ENCODE data around the gene FGFRL1. TPM values are rescaled to one million over a fixed set of nuclear protein-coding genes. Genes with fewer than 3 reads are reported as not detected.
A peak's percentile ranks its signal among the peaks of the same experiment; 100 is the strongest.
"Not testable (repeated sequence)": the region's sequence is repeated elsewhere in the genome, so short reads cannot be mapped to it uniquely, and the experiment has no call there.

Gene FGFRL1
- total and polyA plus RNA-seq, 2 of the 13 experiments (the other 11 are each of a cell fraction or from before 2014, with no cell fraction given): 19.1 to 30.6 TPM

- H3K27ac ChIP-seq (ENCODE audit: extremely low read length, insufficient read depth, low read length); BruUV-seq (replicated peaks); DNase-seq (ENCODE audit: low spot score); intact Hi-C loops (cut with micrococcal nuclease; ENCODE audit: unreplicated experiment); in situ Hi-C loops (cut with HindIII; ENCODE audit: extremely low pct_ligation_motif_present, low pct_unique_long_range_greater_than_20kb); CTCF ChIA-PET (ENCODE audit: low intra/inter-chr PET ratio, low total read pairs); H3K79me2 ChIP-seq (ENCODE audit: insufficient read depth, low read length); H3K36me3 ChIP-seq (replicated peaks in 1 of 2; ENCODE audit: control insufficient read depth in 1 of 2, insufficient read depth in 2 of 2, low read length in 2 of 2); H3K9ac ChIP-seq (ENCODE audit: insufficient read depth, low read depth, low read length); POLR2A ChIA-PET; FAIRE-seq; H3K4me2 ChIP-seq (ENCODE audit: low read depth, low read length); H2AFZ ChIP-seq (ENCODE audit: low read length); H3K9me3 ChIP-seq (ENCODE audit: low read length); H3K4me3 ChIP-seq (replicated peaks in 1 of 3; ENCODE audit: insufficient read depth in 1 of 3, low read depth in 2 of 3, low read length in 3 of 3): not testable (repeated sequence)
- Histone ChIP-seq H4K20me1 (ENCODE audit: insufficient read depth, low read length) (peaks cover 27% of the 10 kb centered on the region; the same call in 1 of the 2 replicates), H3K4me1 (ENCODE audit: insufficient read depth, low read length) (peaks cover 28% of the 10 kb centered on the region), H3K27me3 (ENCODE audit: control insufficient read depth in 1 of 2, insufficient read depth in 2 of 2, low read length in 2 of 2) (peaks cover 27 to 75% of the 10 kb centered on the region in 2 experiments)
- WGBS (ENCODE audit: low lambda C conversion rate): 11% methylated on average over 29 of the region's 29 CpGs
- ATAC-seq: 0 out of 3 replicates have a peak, but pooled peaks have one; percentile 3
These were observed 35.2 kb downstream of the FGFRL1 start for GRCh38 chr4:1046581-1047011.

DNA sequence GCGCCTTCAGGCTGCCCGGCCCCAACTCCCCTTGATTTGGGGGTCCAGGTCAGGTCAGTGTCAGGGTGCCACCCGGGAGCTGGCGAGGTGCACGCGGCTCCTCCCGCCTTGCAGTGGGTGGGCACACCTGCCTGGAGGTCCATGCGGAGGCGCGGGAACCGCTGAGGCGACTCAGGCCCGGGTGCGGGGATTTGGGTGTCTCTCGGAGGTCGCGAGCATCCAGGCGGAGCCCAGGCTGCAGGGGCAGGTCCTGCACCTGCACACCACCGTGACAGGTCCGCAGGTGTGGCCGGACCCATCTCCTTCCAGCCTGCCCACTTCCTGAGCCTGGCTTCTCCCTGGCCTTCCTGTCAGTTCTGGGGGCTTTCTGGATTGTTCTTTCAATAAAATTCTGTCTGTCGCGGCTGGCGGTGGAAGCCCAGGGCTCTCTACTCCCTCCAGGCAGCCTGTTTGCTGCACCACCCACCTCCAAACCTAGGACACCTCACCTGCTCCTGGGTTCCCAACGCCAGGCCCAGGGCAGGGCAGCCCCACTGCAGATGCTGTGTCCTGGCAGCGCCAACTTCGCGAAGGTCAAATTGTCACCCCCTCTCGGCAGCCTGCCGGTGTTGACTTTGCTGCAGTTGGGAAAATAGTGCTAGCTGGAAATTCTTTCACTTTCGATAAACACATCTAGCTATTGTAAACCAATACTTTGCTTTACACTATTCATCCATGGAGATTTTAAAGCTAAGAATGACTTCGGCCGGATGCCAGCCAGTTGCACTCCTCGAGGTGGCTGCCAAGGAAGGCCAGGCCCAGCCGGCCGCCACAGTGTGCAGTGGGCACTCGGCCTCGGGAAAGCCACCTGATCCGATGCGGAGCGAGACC, 35.9 kb downstream of the FGFRL1 start:
- Histone ChIP-seq H2AFZ (ENCODE audit: low read length) (no peak overlapping the region), H3K9me3 (ENCODE audit: low read length) (no peaks in the 10 kb centered on the region), H3K4me3 (replicated peaks in 1 of 3; ENCODE audit: insufficient read depth in 1 of 3, low read depth in 2 of 3, low read length in 3 of 3) (no peak overlapping the region), H3K79me2 (ENCODE audit: insufficient read depth, low read length) (no peaks in the 10 kb centered on the region), H3K27me3 (ENCODE audit: control insufficient read depth in 1 of 2, insufficient read depth in 2 of 2, low read length in 2 of 2) (peaks cover 27 to 77% of the 10 kb centered on the region in 2 experiments), H3K27ac (ENCODE audit: extremely low read length, insufficient read depth, low read length) (no peak overlapping the region), H3K36me3 (replicated peaks in 1 of 2; ENCODE audit: control insufficient read depth in 1 of 2, insufficient read depth in 2 of 2, low read length in 2 of 2) (no peaks in the 10 kb centered on the region), H3K4me2 (ENCODE audit: low read depth, low read length) (no peak overlapping the region), H3K9ac (ENCODE audit: insufficient read depth, low read depth, low read length) (no peak overlapping the region), H4K20me1 (ENCODE audit: insufficient read depth, low read length) (peaks cover 27% of the 10 kb centered on the region; the same call in 1 of the 2 replicates), H3K4me1 (ENCODE audit: insufficient read depth, low read length) (peaks cover 25% of the 10 kb centered on the region)
- WGBS (ENCODE audit: low lambda C conversion rate): 26% methylated on average over 15 of the region's 41 CpGs
- no peak for ATAC-seq
- TF ChIP-seq ZSCAN31 (CRISPR knock-in tag; IDR thresholded peaks at IDR 0.05; ENCODE audit: low read depth) (no peak), ZFP36 (IDR thresholded peaks at IDR 0.05; ENCODE audit: borderline replicate concordance, low read depth, low read length, partially characterized antibody) (peak; percentile 19), FOXA1 (IDR thresholded peaks at IDR 0.05) (no peak), FOXA1 (CRISPR knock-in tag; IDR thresholded peaks at IDR 0.05) (0 out of 2 replicates have a peak, but pooled peaks have one; percentile 22)
- TF ChIP-seq, protein P1, sequence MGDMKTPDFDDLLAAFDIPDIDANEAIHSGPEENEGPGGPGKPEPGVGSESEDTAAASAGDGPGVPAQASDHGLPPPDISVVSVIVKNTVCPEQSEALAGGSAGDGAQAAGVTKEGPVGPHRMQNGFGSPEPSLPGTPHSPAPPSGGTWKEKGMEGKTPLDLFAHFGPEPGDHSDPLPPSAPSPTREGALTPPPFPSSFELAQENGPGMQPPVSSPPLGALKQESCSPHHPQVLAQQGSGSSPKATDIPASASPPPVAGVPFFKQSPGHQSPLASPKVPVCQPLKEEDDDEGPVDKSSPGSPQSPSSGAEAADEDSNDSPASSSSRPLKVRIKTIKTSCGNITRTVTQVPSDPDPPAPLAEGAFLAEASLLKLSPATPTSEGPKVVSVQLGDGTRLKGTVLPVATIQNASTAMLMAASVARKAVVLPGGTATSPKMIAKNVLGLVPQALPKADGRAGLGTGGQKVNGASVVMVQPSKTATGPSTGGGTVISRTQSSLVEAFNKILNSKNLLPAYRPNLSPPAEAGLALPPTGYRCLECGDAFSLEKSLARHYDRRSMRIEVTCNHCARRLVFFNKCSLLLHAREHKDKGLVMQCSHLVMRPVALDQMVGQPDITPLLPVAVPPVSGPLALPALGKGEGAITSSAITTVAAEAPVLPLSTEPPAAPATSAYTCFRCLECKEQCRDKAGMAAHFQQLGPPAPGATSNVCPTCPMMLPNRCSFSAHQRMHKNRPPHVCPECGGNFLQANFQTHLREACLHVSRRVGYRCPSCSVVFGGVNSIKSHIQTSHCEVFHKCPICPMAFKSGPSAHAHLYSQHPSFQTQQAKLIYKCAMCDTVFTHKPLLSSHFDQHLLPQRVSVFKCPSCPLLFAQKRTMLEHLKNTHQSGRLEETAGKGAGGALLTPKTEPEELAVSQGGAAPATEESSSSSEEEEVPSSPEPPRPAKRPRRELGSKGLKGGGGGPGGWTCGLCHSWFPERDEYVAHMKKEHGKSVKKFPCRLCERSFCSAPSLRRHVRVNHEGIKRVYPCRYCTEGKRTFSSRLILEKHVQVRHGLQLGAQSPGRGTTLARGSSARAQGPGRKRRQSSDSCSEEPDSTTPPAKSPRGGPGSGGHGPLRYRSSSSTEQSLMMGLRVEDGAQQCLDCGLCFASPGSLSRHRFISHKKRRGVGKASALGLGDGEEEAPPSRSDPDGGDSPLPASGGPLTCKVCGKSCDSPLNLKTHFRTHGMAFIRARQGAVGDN (CRISPR knock-in tag; IDR thresholded peaks at IDR 0.05): peak; percentile 10; the same call in 1 of the 2 replicates
- ChIA-PET POLR2A (no interaction called here), CTCF (ENCODE audit: low intra/inter-chr PET ratio, low total read pairs) (no interaction called here)
- intact Hi-C loops (cut with micrococcal nuclease; ENCODE audit: unreplicated experiment) (no loop called here), in situ Hi-C loops (cut with HindIII; ENCODE audit: extremely low pct_ligation_motif_present, low pct_unique_long_range_greater_than_20kb) (no loop called here)
- FAIRE-seq: no peak
- DNase-seq (ENCODE audit: low spot score): no peak
- BruUV-seq (replicated peaks): no TSS peak

All from HepG2 (cell line).